Spinal cord (tissue), 10 donors: ENCODE data around the gene GUCY2D. TPM values are rescaled to one million over a fixed set of nuclear protein-coding genes. Genes with fewer than 3 reads are reported as not detected.
"Not testable (repeated sequence)": the region's sequence is repeated elsewhere in the genome, so short reads cannot be mapped to it uniquely, and the experiment has no call there.

ENCODE experiments used
- DNase-seq, 6 donors: peaks; one replicate each; pipeline versions ENCODE4 v3.0.0 to v3.0.0-alpha.2; 2013 to 2015; ENCODE audit warnings: low spot score in 6 of 6, low read depth in 4 of 6
- H3K27ac ChIP-seq: one replicate; pipeline ENCODE4 v1.5.1; 2013; ENCODE audit warnings: low read depth, low read length, control low read depth
- H3K27me3 ChIP-seq: one replicate; pipeline ENCODE4 v1.6.1; 2013; ENCODE audit warnings: low read length; ENCODE audit not compliant: control insufficient read depth, insufficient read depth
- H3K36me3 ChIP-seq: one replicate; pipeline ENCODE4 v1.6.1; 2013; ENCODE audit warnings: low read length; ENCODE audit not compliant: control insufficient read depth, insufficient read depth
- H3K4me1 ChIP-seq: one replicate; pipeline ENCODE4 v1.6.1; 2013; ENCODE audit warnings: low read length; ENCODE audit not compliant: control insufficient read depth, insufficient read depth
- H3K4me3 ChIP-seq: one replicate; pipeline ENCODE4 v1.5.1; 2013; ENCODE audit warnings: low read depth, low read length, control low read depth
- H3K9me3 ChIP-seq: one replicate; pipeline ENCODE4 v1.6.1; 2013; ENCODE audit warnings: low read length; ENCODE audit not compliant: control insufficient read depth, insufficient read depth
- WGBS: methylation state at CpG from one replicate; pipeline ENCODE4 v1.1.5; 2013; ENCODE audit warnings: missing lambda C conversion rate; ENCODE audit not compliant: insufficient coverage; 5-methylcytosine and 5-hydroxymethylcytosine counted together
- long read RNA-seq, 4 donors: transcript quantifications; one replicate each; lab custom pipeline, GENCODE V29; 2026
- polyA plus RNA-seq, 2 donors: library from polyadenylated mRNA; unstranded; fragments of 120-200 nt; gene quantifications; one replicate each; pipeline ENCODE4 v1.2.1, GENCODE V29; 2013; ENCODE audit not compliant: insufficient read length in 2 of 2
- total RNA-seq, 2 donors: library from RNA; depleted of rRNA in 1 of 2; stranded (reverse); fragments of 120-200 nt in 1 of 2; fragments of >200 nt in 1 of 2; gene quantifications; one replicate each; pipeline versions ENCODE4 v1.2.3 to v1.2.4, GENCODE V29; 2013 to 2014
- donor health status: healthy.

Gene GUCY2D
- total RNA-seq: under 1 TPM; 0.10 to 0.39 TPM
- 1 to 10 TPM in 1 of 2 donors, under 1 TPM in 1; 0.84 to 2.3 TPM for polyA plus RNA-seq
- long read RNA-seq, donor 1, partial matches to known transcripts: 11 of 11 reads
- long read RNA-seq, donor 1, other reads (novel, unspliced or antisense): 0 of 11 reads
- long read RNA-seq, donor 2: 0 reads
- long read RNA-seq, donor 3: 0 reads
- long read RNA-seq, donor 4: 0 reads

DNA sequence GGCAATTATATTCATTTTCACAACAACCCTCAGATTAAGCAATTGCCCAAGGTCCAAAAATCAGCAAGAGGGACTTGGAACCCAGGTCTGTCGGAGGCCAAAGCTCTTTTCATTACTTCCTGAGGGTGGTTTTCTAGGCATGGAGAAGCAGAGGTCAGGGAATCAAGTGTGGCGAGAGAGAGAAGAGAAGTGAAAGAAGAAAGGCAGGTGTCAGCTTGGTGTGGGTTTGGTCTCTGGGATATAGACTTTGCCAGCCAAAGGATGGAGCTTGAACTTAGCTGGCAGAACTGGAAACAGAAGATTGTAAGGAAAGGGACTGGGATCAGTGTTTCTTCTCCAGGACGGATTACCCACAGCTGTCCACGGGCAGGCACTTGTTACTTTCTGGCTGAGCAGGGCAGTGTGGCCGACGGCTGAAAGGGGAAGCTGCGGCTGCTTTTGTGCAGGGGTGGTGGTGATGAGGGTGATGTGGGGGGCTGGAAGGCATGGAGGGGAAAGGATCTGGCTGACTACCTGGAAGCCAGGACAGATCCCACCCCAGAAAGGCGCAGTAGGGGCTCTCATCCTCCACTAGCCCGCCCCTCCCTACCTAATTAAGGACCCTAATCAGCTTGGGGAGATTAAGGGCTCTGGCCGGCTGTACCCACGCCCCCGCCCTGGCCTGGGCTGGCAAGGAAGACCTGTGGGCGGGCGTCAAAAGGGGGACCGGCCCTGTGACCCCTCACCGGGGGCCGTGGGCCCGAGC lies at the start of gene GUCY2D:
Gene GUCY2D, plus strand, starts transcription at position 640 of the 745 bp plus-strand sequence. CDS start 433 bp downstream, outside the sequence.
- H3K9me3 ChIP-seq: no peaks in the 10 kb centered on the region
- H3K27ac ChIP-seq: no peak within 1 kb of the TSS
- peaks cover 60% of the 10 kb centered on the region for H3K27me3 ChIP-seq
- no peak within 1 kb of the TSS for H3K4me3 ChIP-seq
- peaks cover 13% of the 10 kb centered on the region for H3K4me1 ChIP-seq
- no peak for DNase-seq
- H3K36me3 ChIP-seq: no peaks in the 10 kb centered on the region
- 16% methylated on average over 16 of the region's 18 CpGs for WGBS

- not testable (repeated sequence) for H3K27ac ChIP-seq, H3K27me3 ChIP-seq, DNase-seq, H3K4me3 ChIP-seq, H3K9me3 ChIP-seq, H3K4me1 ChIP-seq
- peaks cover 12% of the 10 kb centered on the region for H3K36me3 ChIP-seq
- WGBS: 81% methylated on average over 13 of the region's 13 CpGs
Observed at GRCh38 chr17:7953266-7953665, 49.1 kb upstream of the GUCY2D start.

DNA sequence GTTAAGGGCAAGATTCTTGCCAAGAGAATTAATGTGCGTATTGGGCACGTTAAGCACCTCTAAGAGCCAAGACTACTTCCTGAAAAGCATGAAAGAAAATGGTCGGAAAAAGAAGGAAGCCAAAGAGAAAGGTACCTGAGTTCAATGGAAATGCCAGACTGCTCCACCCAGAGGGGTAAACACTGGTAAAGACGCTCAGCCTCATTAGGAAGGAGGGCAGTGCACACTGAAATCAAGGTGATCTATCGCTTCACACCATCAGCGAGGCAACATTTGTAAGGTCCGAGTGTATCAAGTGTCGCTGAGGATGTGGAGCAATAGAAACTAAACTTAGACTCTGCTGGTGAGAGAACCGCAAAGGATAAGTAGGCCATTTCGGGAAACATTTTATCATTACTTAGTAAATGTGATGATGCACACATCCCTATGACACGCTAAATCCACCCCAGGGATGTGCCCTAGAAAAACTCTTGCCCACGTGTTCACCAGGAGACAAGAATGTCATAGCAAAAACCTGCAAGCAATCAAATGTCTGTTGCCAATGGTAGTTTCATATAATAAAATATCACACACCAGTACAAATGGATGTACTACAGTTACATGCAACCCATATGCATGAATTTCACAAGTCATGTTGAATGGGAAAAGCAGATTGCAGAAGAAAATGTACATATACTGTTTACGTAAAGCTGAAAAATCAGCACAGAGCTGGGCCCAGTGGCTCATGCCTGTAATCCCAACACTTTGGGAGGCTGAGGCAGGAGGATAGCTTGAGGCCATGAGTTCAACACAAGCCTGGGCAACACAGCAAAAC lies 46.8 kb upstream of the GUCY2D start:
- no peak overlapping the region for H3K4me3 ChIP-seq
- no peaks in the 10 kb centered on the region for H3K4me1 ChIP-seq
- H3K27ac ChIP-seq: no peak overlapping the region
- H3K9me3 ChIP-seq: no peaks in the 10 kb centered on the region
- DNase-seq: peak in 2 of 6 donors; percentile 9 to 42
- H3K27me3 ChIP-seq: no peaks in the 10 kb centered on the region
- 39% methylated on average over 5 of the region's 13 CpGs for WGBS
- no peaks in the 10 kb centered on the region for H3K36me3 ChIP-seq

- Histone ChIP-seq H3K4me1 (no peaks in the 10 kb centered on the region), H3K36me3 (no peaks in the 10 kb centered on the region), H3K27ac (no peak overlapping the region), H3K9me3 (no peaks in the 10 kb centered on the region), H3K27me3 (no peaks in the 10 kb centered on the region), H3K4me3 (no peak overlapping the region)
- peak in 1 of 6 donors; percentile 40 for DNase-seq
- 80% methylated on average over 3 of the region's 11 CpGs for WGBS
Observed at GRCh38 chr17:7956228-7956965, 46.0 kb upstream of the GUCY2D start.

DNA sequence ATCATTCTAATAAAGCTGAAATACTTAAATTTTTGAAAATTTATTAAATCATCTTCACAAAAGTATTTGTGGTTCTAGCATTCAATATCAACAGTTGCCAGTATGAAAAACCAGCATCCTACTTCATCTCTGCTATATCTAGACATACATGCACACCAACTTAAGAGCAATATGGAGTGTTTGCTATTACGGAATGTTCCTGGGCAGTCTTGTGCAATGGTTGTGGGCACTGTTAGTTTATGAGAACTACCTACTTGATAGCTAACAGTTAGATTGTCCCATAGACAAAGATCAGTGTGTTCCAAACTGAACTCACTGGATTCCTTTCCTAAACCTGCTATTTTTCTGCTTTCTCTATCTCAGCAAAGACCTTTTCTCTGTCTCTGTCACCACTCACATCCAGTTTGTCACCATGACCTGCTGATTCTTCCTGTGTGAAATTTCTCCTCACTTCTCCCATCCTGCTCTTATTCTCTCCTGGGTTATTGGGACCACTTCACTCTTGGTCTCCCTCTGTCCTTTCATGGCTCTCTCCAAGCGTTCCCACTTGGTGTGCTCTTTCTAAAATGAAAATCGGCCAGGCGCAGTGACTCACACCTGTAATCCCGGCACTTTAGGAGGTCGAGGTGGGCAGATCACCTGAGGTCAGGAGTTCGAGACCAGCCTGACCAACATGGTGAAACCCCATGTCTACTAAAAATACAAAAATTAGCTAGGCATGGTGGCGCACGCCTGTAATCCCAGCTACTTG lies 42.7 kb upstream of the GUCY2D start:
- no peak for DNase-seq
- no peak overlapping the region for H3K4me3 ChIP-seq
- H3K4me1 ChIP-seq: no peaks in the 10 kb centered on the region
- H3K27ac ChIP-seq: no peak overlapping the region
- no peaks in the 10 kb centered on the region for H3K27me3 ChIP-seq
- 93% methylated on average over 4 of the region's 9 CpGs for WGBS
- H3K36me3 ChIP-seq: no peaks in the 10 kb centered on the region
- H3K9me3 ChIP-seq: no peaks in the 10 kb centered on the region

DNA sequence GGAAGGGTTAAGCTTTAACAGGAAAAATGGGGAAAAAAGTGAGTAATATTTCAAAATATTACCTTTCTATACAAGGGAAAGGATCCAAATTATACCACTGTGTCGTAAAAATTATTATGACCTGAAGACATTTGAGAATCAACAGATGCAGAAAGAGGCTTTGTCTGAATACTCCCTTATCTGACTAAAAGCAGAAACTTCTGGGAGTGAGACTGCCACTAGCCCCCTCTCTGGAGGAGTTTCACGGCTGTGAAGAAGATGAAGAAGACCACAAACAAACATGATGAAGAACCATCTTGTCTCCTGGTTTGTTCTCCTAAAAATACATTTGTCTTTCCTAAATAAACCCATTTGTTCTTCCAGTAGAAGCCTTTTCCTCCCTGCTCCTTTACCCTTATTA lies 41.0 kb upstream of the GUCY2D start:
- Histone ChIP-seq H3K4me1 (no peaks in the 10 kb centered on the region), H3K27me3 (no peaks in the 10 kb centered on the region), H3K27ac (no peak overlapping the region), H3K36me3 (no peaks in the 10 kb centered on the region), H3K4me3 (no peak overlapping the region), H3K9me3 (no peaks in the 10 kb centered on the region)
- DNase-seq: no peak
- no CpG with 5 or more reads among the region's 2 CpGs for WGBS

GRCh38 chr17:7967751-7968150 lies 34.7 kb upstream of the GUCY2D start:
- Histone ChIP-seq H3K27me3 (no peaks in the 10 kb centered on the region), H3K4me1 (no peaks in the 10 kb centered on the region), H3K9me3 (no peaks in the 10 kb centered on the region), H3K27ac (no peak overlapping the region), H3K36me3 (no peaks in the 10 kb centered on the region), H3K4me3 (no peak overlapping the region)
- DNase-seq: no peak
- 80% methylated on average over 1 of the region's 2 CpGs for WGBS

DNA sequence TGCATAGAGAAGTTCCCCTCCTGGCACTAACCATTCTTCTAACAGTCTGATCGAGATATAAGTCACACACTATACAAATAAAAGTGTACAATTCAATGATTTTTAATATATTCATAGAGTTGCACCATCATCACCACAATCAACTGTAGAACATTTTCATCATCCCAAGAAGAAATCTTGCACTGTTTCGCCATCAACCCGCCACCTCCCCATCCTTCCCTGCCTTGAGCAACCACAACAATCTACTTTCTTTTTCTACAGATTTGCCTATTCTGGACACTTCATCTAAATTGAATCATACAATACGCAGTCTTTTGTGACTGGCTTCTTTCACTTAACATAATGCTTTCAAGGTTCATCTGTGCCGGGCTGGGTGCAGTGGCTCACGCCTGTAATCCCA lies 33.0 kb upstream of the GUCY2D start:
- H3K4me3 ChIP-seq: no peak overlapping the region
- no peak for DNase-seq
- 87% methylated on average over 3 of the region's 6 CpGs for WGBS
- no peaks in the 10 kb centered on the region for H3K9me3 ChIP-seq
- no peaks in the 10 kb centered on the region for H3K27me3 ChIP-seq
- no peaks in the 10 kb centered on the region for H3K36me3 ChIP-seq
- H3K27ac ChIP-seq: no peak overlapping the region
- no peaks in the 10 kb centered on the region for H3K4me1 ChIP-seq

- Histone ChIP-seq H3K4me3 (no peak overlapping the region), H3K27me3 (no peaks in the 10 kb centered on the region), H3K9me3 (peaks cover 1% of the 10 kb centered on the region), H3K4me1 (no peaks in the 10 kb centered on the region), H3K36me3 (no peaks in the 10 kb centered on the region), H3K27ac (no peak overlapping the region)
- DNase-seq: no peak
- 64% methylated on average over 3 of the region's 4 CpGs for WGBS
Observed at GRCh38 chr17:7971651-7972050, 30.8 kb upstream of the GUCY2D start.
